Measurements from ENCODE around the gene SYVN1. TPM values are rescaled to one million over a fixed set of nuclear protein-coding genes. Genes with fewer than 3 reads are reported as not detected.
A peak's percentile ranks its signal among the peaks of the same experiment; 100 is the strongest.

The SYVN1 gene
- total RNA-seq, 1 donor from 2014 or later: 57.1 TPM

- peaks cover 15% of the 10 kb centered on the region for H3K4me1 Mint-ChIP-seq (ENCODE audit: unreplicated experiment)
- H3K27me3 Mint-ChIP-seq (ENCODE audit: unreplicated experiment): no peaks in the 10 kb centered on the region
- TF ChIP-seq CTCF (IDR thresholded peaks at IDR 0.05): no peak
- peak within 1 kb of the TSS; percentile 95 for H3K27ac Mint-ChIP-seq (ENCODE audit: unreplicated experiment)
- peak within 1 kb of the TSS; percentile 87 for H3K4me3 Mint-ChIP-seq (ENCODE audit: unreplicated experiment)
- no peaks in the 10 kb centered on the region for H3K9me3 Mint-ChIP-seq (ENCODE audit: unreplicated experiment)
- peaks cover 1% of the 10 kb centered on the region for H3K36me3 Mint-ChIP-seq (ENCODE audit: unreplicated experiment)
- peak; percentile 91 for DNase-seq (ENCODE audit: extremely low spot score, unreplicated experiment)
Measured at GRCh38 chr11:65095974-65096806, 38.1 kb downstream of the SYVN1 start, which contains the start of gene VPS51. Gene VPS51 (plus strand): TSS chr11:65096214. CDS start chr11:65096251, 37 bp downstream.

GRCh38 chr11:65095427-65095826 lies 38.9 kb downstream of the SYVN1 start:
- H3K4me1 Mint-ChIP-seq (ENCODE audit: unreplicated experiment): peaks cover 14% of the 10 kb centered on the region
- peak overlapping the region; percentile 87 for H3K4me3 Mint-ChIP-seq (ENCODE audit: unreplicated experiment)
- peak overlapping the region; percentile 95 for H3K27ac Mint-ChIP-seq (ENCODE audit: unreplicated experiment)
- TF ChIP-seq CTCF (IDR thresholded peaks at IDR 0.05): no peak
- peaks cover 1% of the 10 kb centered on the region for H3K36me3 Mint-ChIP-seq (ENCODE audit: unreplicated experiment)
- no peaks in the 10 kb centered on the region for H3K27me3 Mint-ChIP-seq (ENCODE audit: unreplicated experiment)
- H3K9me3 Mint-ChIP-seq (ENCODE audit: unreplicated experiment): no peaks in the 10 kb centered on the region
- no peak for DNase-seq (ENCODE audit: extremely low spot score, unreplicated experiment)

GRCh38 chr11:65090628-65091027 lies 43.7 kb downstream of the SYVN1 start:
- Mint-ChIP-seq H3K27me3 (ENCODE audit: unreplicated experiment) (no peaks in the 10 kb centered on the region), H3K36me3 (ENCODE audit: unreplicated experiment) (peaks cover 16% of the 10 kb centered on the region), H3K9me3 (ENCODE audit: unreplicated experiment) (no peaks in the 10 kb centered on the region), H3K27ac (ENCODE audit: unreplicated experiment) (no peak overlapping the region), H3K4me1 (ENCODE audit: unreplicated experiment) (peaks cover 6% of the 10 kb centered on the region), H3K4me3 (ENCODE audit: unreplicated experiment) (no peak overlapping the region)
- no peak for DNase-seq (ENCODE audit: extremely low spot score, unreplicated experiment)
- TF ChIP-seq CTCF (IDR thresholded peaks at IDR 0.05): no peak

GRCh38 chr11:65089621-65090020 lies 44.7 kb downstream of the SYVN1 start:
- TF ChIP-seq CTCF (IDR thresholded peaks at IDR 0.05): no peak
- Mint-ChIP-seq H3K9me3 (ENCODE audit: unreplicated experiment) (no peaks in the 10 kb centered on the region), H3K4me1 (ENCODE audit: unreplicated experiment) (peaks cover 14% of the 10 kb centered on the region), H3K27me3 (ENCODE audit: unreplicated experiment) (no peaks in the 10 kb centered on the region), H3K4me3 (ENCODE audit: unreplicated experiment) (no peak overlapping the region), H3K27ac (ENCODE audit: unreplicated experiment) (no peak overlapping the region), H3K36me3 (ENCODE audit: unreplicated experiment) (peaks cover 18% of the 10 kb centered on the region)
- no peak for DNase-seq (ENCODE audit: extremely low spot score, unreplicated experiment)

GRCh38 chr11:65087827-65088226 lies 46.5 kb downstream of the SYVN1 start:
- Mint-ChIP-seq H3K4me3 (ENCODE audit: unreplicated experiment) (no peak overlapping the region), H3K4me1 (ENCODE audit: unreplicated experiment) (peaks cover 27% of the 10 kb centered on the region)
- TF ChIP-seq CTCF (IDR thresholded peaks at IDR 0.05): no peak

More at GRCh38 chr11:65087827-65088226, 46.5 kb downstream of the SYVN1 start:
- Mint-ChIP-seq H3K27ac (ENCODE audit: unreplicated experiment) (no peak overlapping the region), H3K27me3 (ENCODE audit: unreplicated experiment) (no peaks in the 10 kb centered on the region), H3K36me3 (ENCODE audit: unreplicated experiment) (peaks cover 18% of the 10 kb centered on the region), H3K9me3 (ENCODE audit: unreplicated experiment) (no peaks in the 10 kb centered on the region)
- DNase-seq (ENCODE audit: extremely low spot score, unreplicated experiment): no peak
